ENCODE data around the gene LDB3. TPM values are rescaled to one million over a fixed set of nuclear protein-coding genes. Genes with fewer than 3 reads are reported as not detected.

Gene LDB3
- total RNA-seq, 1 experiment from 2014 or later, result 0.20 TPM

- H4K20me1 ChIP-seq (ENCODE audit: insufficient read depth), result no peaks in the 10 kb centered on the region
- no peak overlapping the region for H3K4me2 ChIP-seq (ENCODE audit: low read length)
- no peak overlapping the region for H3K4me3 ChIP-seq (replicated peaks in 1 of 2; ENCODE audit: low read depth in 1 of 2, low read length in 2 of 2)
- TF ChIP-seq CEBPB (IDR thresholded peaks at IDR 0.05; ENCODE audit: low read depth) (no peak), SIN3A (IDR thresholded peaks at IDR 0.05; ENCODE audit: low read depth) (no peak), EZH2 (IDR thresholded peaks at IDR 0.05) (no peak), SRF (IDR thresholded peaks at IDR 0.05; ENCODE audit: low read depth) (no peak), MAX (IDR thresholded peaks at IDR 0.05) (no peak), SP1 (IDR thresholded peaks at IDR 0.05; ENCODE audit: low read depth) (no peak), EZH2phosphoT487 (IDR thresholded peaks at IDR 0.05; ENCODE audit: borderline replicate concordance) (no peak), ZFX (IDR thresholded peaks at IDR 0.05) (no peak), ELF1 (IDR thresholded peaks at IDR 0.05; ENCODE audit: borderline replicate concordance, low read depth) (no peak), ZNF274 (IDR thresholded peaks at IDR 0.05; ENCODE audit: low read depth, low read length) (no peak), JUND (IDR thresholded peaks at IDR 0.05) (no peak), FOSL1 (IDR thresholded peaks at IDR 0.05; ENCODE audit: low read depth) (no peak)
- TF ChIP-seq, protein P1, sequence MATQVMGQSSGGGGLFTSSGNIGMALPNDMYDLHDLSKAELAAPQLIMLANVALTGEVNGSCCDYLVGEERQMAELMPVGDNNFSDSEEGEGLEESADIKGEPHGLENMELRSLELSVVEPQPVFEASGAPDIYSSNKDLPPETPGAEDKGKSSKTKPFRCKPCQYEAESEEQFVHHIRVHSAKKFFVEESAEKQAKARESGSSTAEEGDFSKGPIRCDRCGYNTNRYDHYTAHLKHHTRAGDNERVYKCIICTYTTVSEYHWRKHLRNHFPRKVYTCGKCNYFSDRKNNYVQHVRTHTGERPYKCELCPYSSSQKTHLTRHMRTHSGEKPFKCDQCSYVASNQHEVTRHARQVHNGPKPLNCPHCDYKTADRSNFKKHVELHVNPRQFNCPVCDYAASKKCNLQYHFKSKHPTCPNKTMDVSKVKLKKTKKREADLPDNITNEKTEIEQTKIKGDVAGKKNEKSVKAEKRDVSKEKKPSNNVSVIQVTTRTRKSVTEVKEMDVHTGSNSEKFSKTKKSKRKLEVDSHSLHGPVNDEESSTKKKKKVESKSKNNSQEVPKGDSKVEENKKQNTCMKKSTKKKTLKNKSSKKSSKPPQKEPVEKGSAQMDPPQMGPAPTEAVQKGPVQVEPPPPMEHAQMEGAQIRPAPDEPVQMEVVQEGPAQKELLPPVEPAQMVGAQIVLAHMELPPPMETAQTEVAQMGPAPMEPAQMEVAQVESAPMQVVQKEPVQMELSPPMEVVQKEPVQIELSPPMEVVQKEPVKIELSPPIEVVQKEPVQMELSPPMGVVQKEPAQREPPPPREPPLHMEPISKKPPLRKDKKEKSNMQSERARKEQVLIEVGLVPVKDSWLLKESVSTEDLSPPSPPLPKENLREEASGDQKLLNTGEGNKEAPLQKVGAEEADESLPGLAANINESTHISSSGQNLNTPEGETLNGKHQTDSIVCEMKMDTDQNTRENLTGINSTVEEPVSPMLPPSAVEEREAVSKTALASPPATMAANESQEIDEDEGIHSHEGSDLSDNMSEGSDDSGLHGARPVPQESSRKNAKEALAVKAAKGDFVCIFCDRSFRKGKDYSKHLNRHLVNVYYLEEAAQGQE (IDR thresholded peaks at IDR 0.05; ENCODE audit: low read depth), result no peak
- TF ChIP-seq, protein P2, sequence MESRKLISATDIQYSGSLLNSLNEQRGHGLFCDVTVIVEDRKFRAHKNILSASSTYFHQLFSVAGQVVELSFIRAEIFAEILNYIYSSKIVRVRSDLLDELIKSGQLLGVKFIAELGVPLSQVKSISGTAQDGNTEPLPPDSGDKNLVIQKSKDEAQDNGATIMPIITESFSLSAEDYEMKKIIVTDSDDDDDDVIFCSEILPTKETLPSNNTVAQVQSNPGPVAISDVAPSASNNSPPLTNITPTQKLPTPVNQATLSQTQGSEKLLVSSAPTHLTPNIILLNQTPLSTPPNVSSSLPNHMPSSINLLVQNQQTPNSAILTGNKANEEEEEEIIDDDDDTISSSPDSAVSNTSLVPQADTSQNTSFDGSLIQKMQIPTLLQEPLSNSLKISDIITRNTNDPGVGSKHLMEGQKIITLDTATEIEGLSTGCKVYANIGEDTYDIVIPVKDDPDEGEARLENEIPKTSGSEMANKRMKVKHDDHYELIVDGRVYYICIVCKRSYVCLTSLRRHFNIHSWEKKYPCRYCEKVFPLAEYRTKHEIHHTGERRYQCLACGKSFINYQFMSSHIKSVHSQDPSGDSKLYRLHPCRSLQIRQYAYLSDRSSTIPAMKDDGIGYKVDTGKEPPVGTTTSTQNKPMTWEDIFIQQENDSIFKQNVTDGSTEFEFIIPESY (IDR thresholded peaks at IDR 0.05; ENCODE audit: extremely low read depth, insufficient replicate concordance, low read length), result no peak
- TF ChIP-seq, protein P3, sequence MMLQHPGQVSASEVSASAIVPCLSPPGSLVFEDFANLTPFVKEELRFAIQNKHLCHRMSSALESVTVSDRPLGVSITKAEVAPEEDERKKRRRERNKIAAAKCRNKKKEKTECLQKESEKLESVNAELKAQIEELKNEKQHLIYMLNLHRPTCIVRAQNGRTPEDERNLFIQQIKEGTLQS (IDR thresholded peaks at IDR 0.05), result no peak
- TF ChIP-seq, protein P4, sequence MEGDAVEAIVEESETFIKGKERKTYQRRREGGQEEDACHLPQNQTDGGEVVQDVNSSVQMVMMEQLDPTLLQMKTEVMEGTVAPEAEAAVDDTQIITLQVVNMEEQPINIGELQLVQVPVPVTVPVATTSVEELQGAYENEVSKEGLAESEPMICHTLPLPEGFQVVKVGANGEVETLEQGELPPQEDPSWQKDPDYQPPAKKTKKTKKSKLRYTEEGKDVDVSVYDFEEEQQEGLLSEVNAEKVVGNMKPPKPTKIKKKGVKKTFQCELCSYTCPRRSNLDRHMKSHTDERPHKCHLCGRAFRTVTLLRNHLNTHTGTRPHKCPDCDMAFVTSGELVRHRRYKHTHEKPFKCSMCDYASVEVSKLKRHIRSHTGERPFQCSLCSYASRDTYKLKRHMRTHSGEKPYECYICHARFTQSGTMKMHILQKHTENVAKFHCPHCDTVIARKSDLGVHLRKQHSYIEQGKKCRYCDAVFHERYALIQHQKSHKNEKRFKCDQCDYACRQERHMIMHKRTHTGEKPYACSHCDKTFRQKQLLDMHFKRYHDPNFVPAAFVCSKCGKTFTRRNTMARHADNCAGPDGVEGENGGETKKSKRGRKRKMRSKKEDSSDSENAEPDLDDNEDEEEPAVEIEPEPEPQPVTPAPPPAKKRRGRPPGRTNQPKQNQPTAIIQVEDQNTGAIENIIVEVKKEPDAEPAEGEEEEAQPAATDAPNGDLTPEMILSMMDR (IDR thresholded peaks at IDR 0.05 in 2 of 3, conservative IDR thresholded peaks at IDR 0.05 in 1 of 3; ENCODE audit: borderline replicate concordance in 1 of 3, insufficient read depth in 1 of 3, low read depth in 2 of 3, low read length in 2 of 3), result no peak
- ChIA-PET POLR2A (no interaction called here), CTCF (interaction anchor here (1.4 kb wide), 1 partner anchor 209 kb away, joined by 4 read pairs; no protein-coding TSS in a partner anchor), RAD21 (ENCODE audit: low non-redundant PET in 1 of 2, low total read pairs in 2 of 2, uncharacterized antibody in 2 of 2, unreplicated experiment in 2 of 2) (no interaction called here)
- no peaks in the 10 kb centered on the region for H3K9me3 ChIP-seq (ENCODE audit: control insufficient read depth in 1 of 2, insufficient read depth in 1 of 2, low read depth in 1 of 2, low read length in 2 of 2)
- ATAC-seq, result no peak
- H3K36me3 ChIP-seq (ENCODE audit: control insufficient read depth in 1 of 2, insufficient read depth in 2 of 2, low read length in 2 of 2), result no peaks in the 10 kb centered on the region
- no peak overlapping the region for H3K9ac ChIP-seq (ENCODE audit: low read length)
- no TSS peak for BruUV-seq (replicated peaks)
- H3K4me1 ChIP-seq (ENCODE audit: control insufficient read depth in 1 of 2, insufficient read depth in 2 of 2, low read length in 2 of 2), result no peaks in the 10 kb centered on the region
- H3K27me3 ChIP-seq (ENCODE audit: insufficient read depth, low read length), result no peaks in the 10 kb centered on the region
- no peak for DNase-seq (ENCODE audit: low read depth, low spot score)
- no peaks in the 10 kb centered on the region for H3K79me2 ChIP-seq (ENCODE audit: insufficient read depth, low read length)
- intact Hi-C loops (cut with micrococcal nuclease), result no loop called here
- H3K27ac ChIP-seq (ENCODE audit: low read depth, low read length), result no peak overlapping the region
- H2AFZ ChIP-seq (ENCODE audit: low read depth, low read length, poor library complexity, severe bottlenecking), result no peak overlapping the region
- no peaks in the 10 kb centered on the region for H3K9me2 ChIP-seq (ENCODE audit: insufficient read depth)
Measured at GRCh38 chr10:86690657-86691084, 22.4 kb downstream of the LDB3 start.

Data from HCT116 (cell line).